Effector memory CD4-positive, alpha-beta T cell (primary cell): ENCODE data around the gene IL21R.
"Not testable (repeated sequence)": the region's sequence is repeated elsewhere in the genome, so short reads cannot be mapped to it uniquely, and the experiment has no call there.

Experiments used
- DNase-seq, 3 donors: peaks; one replicate each; pipeline ENCODE4 v3.0.0-alpha.2; 2020
- H3K27ac ChIP-seq: 2 replicates; pipeline ENCODE4 v1.7.0; 2013; ENCODE audit warnings: mild to moderate bottlenecking, low read length, moderate library complexity; ENCODE audit not compliant: insufficient read depth, poor library complexity, severe bottlenecking
- H3K27me3 ChIP-seq: replicated peaks from 2 replicates; pipeline ENCODE4 v1.7.0; 2013; ENCODE audit warnings: mild to moderate bottlenecking, low read length; ENCODE audit not compliant: insufficient read depth, control insufficient read depth, poor library complexity, severe bottlenecking
- H3K36me3 ChIP-seq: 2 replicates; pipeline ENCODE4 v1.7.0; 2013; ENCODE audit warnings: mild to moderate bottlenecking, low read length, moderate library complexity; ENCODE audit not compliant: control insufficient read depth, insufficient read depth
- H3K4me1 ChIP-seq: 2 replicates; pipeline ENCODE4 v1.7.0; 2013; ENCODE audit warnings: low read length, mild to moderate bottlenecking; ENCODE audit not compliant: control insufficient read depth, insufficient read depth, poor library complexity, severe bottlenecking
- H3K4me3 ChIP-seq: 2 replicates; pipeline ENCODE4 v1.7.0; 2013; ENCODE audit warnings: low read length, low read depth, mild to moderate bottlenecking; ENCODE audit not compliant: insufficient read depth, poor library complexity, severe bottlenecking
- H3K9me3 ChIP-seq: 2 replicates; pipeline ENCODE4 v1.7.0; 2013; ENCODE audit warnings: mild to moderate bottlenecking, low read length, moderate library complexity; ENCODE audit not compliant: control insufficient read depth

The IL21R gene

GRCh38 chr16:27408602-27409031, 6.6 kb downstream of the IL21R start:
- no peak for DNase-seq
- Histone ChIP-seq H3K27ac (peak overlapping the region; percentile 43), H3K4me3 (peak overlapping the region; percentile 11), H3K27me3 (no peaks in the 10 kb centered on the region), H3K4me1 (peaks cover 43% of the 10 kb centered on the region), H3K36me3 (no peaks in the 10 kb centered on the region), H3K9me3 (no peaks in the 10 kb centered on the region)

GRCh38 chr16:27409958-27410357, 8.0 kb downstream of the IL21R start:
- H3K4me3 ChIP-seq, H3K27ac ChIP-seq: not testable (repeated sequence)
- peaks cover 30% of the 10 kb centered on the region for H3K4me1 ChIP-seq

DNA sequence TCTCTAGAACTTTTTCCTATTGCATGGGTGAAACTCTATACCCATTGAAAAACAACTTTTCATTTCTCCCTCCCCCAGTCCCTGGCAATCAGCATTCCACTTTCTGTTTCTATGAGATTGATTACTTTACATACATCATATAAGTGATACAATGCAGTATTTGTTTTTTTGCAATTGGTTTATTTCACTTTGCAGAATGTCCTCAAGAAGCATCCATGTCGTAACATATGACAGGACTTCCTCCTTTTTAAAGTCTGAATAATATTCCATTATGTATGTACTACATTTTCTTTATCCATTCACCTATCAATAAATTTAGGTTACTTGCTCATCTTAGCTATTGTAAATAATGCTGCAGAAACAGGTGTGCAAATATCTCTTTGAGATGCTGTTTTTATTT, 8.8 kb downstream of the IL21R start:
- DNase-seq, result no peak
- Histone ChIP-seq H3K4me3 (no peak overlapping the region), H3K4me1 (peaks cover 24% of the 10 kb centered on the region), H3K36me3 (no peaks in the 10 kb centered on the region), H3K27ac (no peak overlapping the region), H3K27me3 (no peaks in the 10 kb centered on the region), H3K9me3 (no peaks in the 10 kb centered on the region)

More at GRCh38 chr16:27409958-27410357, 8.0 kb downstream of the IL21R start:
- H3K36me3 ChIP-seq, DNase-seq, H3K27me3 ChIP-seq, H3K9me3 ChIP-seq: not testable (repeated sequence)

- Histone ChIP-seq H3K27ac (no peak overlapping the region), H3K4me1 (no peaks in the 10 kb centered on the region), H3K4me3 (no peak overlapping the region), H3K36me3 (peaks cover 9% of the 10 kb centered on the region), H3K27me3 (no peaks in the 10 kb centered on the region), H3K9me3 (no peaks in the 10 kb centered on the region)
- no peak for DNase-seq
Observed at GRCh38 chr16:27413956-27414355, 12.0 kb downstream of the IL21R start.

- DNase-seq, result no peak
- Histone ChIP-seq H3K4me1 (no peaks in the 10 kb centered on the region), H3K36me3 (peaks cover 13% of the 10 kb centered on the region), H3K9me3 (no peaks in the 10 kb centered on the region), H3K27ac (no peak overlapping the region), H3K27me3 (no peaks in the 10 kb centered on the region), H3K4me3 (no peak overlapping the region)
Observed at GRCh38 chr16:27414788-27415431, 12.9 kb downstream of the IL21R start.

DNA sequence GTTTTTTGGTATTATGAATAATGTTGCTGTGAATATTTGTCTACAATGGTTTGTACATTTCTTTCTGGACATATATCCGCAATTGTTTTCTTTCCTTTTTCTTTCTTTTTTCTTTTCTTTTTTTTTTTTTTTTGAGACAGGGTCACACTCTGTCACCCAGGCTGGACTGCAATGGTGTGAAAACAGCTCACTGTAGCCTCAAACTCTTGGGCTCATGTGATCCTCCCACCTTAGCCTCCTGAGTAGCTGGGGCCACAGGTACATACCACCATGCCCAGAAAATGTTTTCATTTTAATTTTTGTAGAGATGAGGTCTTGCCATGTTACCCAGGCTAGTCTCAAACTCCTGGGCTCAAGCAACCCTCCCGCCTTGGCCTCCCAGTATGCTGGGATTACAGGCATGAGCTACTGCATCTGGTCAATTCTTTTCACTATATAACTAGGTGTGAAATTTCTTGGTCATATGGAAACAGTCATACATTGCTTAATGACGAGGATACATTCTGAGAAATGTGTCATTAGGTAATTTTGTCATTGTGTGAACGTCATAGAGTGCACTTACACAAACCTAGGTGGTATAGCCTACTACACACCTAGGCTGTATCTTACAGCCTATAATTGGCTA, 15.2 kb downstream of the IL21R start:
- H3K36me3 ChIP-seq, result peaks cover 23% of the 10 kb centered on the region
- no peak overlapping the region for H3K4me3 ChIP-seq
- H3K27ac ChIP-seq, result no peak overlapping the region
- DNase-seq, result no peak
- no peaks in the 10 kb centered on the region for H3K4me1 ChIP-seq
- peaks cover 3% of the 10 kb centered on the region for H3K9me3 ChIP-seq
- H3K27me3 ChIP-seq, result no peaks in the 10 kb centered on the region

GRCh38 chr16:27421961-27422740, 20.2 kb downstream of the IL21R start:
- H3K36me3 ChIP-seq, result peaks cover 29% of the 10 kb centered on the region
- no peaks in the 10 kb centered on the region for H3K4me1 ChIP-seq
- no peak overlapping the region for H3K4me3 ChIP-seq
- peaks cover 12% of the 10 kb centered on the region for H3K9me3 ChIP-seq
- peak overlapping the region; percentile 7 for H3K27ac ChIP-seq
- no peaks in the 10 kb centered on the region for H3K27me3 ChIP-seq
- DNase-seq, result no peak

DNA sequence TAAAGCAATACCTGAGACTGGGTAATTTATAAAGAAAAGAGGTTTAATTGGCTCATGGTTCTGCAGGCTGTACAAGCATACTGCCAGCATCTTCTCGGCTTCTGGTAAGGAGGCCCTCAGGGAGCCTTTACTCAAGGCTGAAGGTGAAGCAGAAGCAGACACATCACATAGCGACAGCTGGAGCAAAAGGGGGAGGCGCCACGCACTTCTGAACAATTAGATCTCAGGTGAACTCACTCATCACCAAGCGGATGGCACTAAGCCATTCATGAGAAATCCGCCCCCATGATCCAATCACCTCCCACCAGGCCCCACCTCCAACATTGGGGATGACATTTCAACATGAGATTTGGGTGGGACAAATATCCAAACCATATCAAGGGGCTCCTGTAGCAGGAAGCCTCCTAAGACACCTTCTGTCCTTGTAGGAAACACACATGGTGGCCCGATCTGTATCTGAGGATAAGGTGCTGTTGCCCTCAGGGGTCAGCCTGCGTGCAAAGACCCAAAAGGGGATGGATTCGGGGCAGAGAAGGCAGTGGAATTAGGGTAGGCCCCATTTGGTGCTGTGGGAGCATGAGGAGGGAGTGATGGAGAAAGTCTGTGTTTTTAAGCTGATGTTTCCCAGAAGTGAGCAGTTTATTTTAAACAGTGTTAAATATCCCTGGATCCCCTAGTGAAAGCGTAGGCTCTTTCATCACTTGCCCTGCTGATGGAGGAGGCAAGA, 23.0 kb downstream of the IL21R start:
- H3K9me3 ChIP-seq, result peaks cover 12% of the 10 kb centered on the region
- DNase-seq, result no peak
- H3K4me3 ChIP-seq, result no peak overlapping the region
- H3K4me1 ChIP-seq, result no peaks in the 10 kb centered on the region
- H3K36me3 ChIP-seq, result peaks cover 19% of the 10 kb centered on the region
- no peaks in the 10 kb centered on the region for H3K27me3 ChIP-seq
- no peak overlapping the region for H3K27ac ChIP-seq

- H3K27ac ChIP-seq, result no peak overlapping the region
Observed at GRCh38 chr16:27425961-27426360, 24.0 kb downstream of the IL21R start.

More at GRCh38 chr16:27425961-27426360, 24.0 kb downstream of the IL21R start:
- Histone ChIP-seq H3K9me3 (peaks cover 12% of the 10 kb centered on the region), H3K27me3 (no peaks in the 10 kb centered on the region), H3K4me1 (no peaks in the 10 kb centered on the region), H3K36me3 (peaks cover 10% of the 10 kb centered on the region), H3K4me3 (no peak overlapping the region)
- no peak for DNase-seq
